Ishikawa (cell line): ENCODE results near the gene COMMD3.

Experiments
- EGR1 ChIP-seq: IDR thresholded peaks from 2 replicates; pipeline ENCODE4 v1.6.1; 2012
- EP300 ChIP-seq: IDR thresholded peaks from 2 replicates; pipeline ENCODE4 v1.6.1; 2012; ENCODE audit warnings: borderline replicate concordance
- RAD21 ChIP-seq: IDR thresholded peaks from 2 replicates; pipeline ENCODE4 v1.6.1; 2012; ENCODE audit warnings: low read depth
- TAF1 ChIP-seq: IDR thresholded peaks from 2 replicates; pipeline ENCODE4 v1.6.1; 2012; ENCODE audit warnings: low read depth, mild to moderate bottlenecking
- TCF12 ChIP-seq: IDR thresholded peaks from 2 replicates; pipeline ENCODE4 v1.6.1; 2012; ENCODE audit warnings: low read depth
- TEAD4 ChIP-seq: IDR thresholded peaks from 2 replicates; pipeline ENCODE4 v1.6.1; 2012
- ZBTB7A ChIP-seq: IDR thresholded peaks from 2 replicates; pipeline ENCODE4 v1.6.1; 2012; ENCODE audit warnings: low read depth
- TF ChIP-seq, protein P1 (sequence below): IDR thresholded peaks from 2 replicates; pipeline ENCODE4 v1.6.1; 2012; ENCODE audit warnings: low read depth, mild to moderate bottlenecking

DNA sequence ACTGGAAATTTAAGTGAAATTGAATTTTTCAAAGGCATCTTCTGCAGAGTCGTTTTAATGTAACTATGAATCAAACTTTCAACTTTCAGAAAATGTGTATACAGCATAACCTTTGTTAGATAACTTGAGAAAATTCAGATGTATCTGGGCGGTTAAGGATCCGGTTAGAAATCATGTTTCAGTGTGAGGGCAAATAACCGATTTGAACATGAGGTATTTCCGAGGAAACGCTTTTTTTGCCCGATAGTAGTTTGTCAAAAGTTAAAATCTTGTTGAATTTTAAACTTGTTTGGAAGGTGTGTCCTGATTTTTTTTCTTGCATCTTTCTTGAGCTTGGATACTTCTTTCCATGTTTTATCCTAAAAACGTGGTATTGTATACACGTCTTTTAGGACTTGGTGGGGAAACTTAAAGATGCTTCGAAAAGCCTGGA, 3.4 kb downstream of the COMMD3 start:
- no peak for TF ChIP-seq ZBTB7A
- no peak for TF ChIP-seq EGR1
- no peak for TF ChIP-seq TAF1
- TF ChIP-seq, protein P1, sequence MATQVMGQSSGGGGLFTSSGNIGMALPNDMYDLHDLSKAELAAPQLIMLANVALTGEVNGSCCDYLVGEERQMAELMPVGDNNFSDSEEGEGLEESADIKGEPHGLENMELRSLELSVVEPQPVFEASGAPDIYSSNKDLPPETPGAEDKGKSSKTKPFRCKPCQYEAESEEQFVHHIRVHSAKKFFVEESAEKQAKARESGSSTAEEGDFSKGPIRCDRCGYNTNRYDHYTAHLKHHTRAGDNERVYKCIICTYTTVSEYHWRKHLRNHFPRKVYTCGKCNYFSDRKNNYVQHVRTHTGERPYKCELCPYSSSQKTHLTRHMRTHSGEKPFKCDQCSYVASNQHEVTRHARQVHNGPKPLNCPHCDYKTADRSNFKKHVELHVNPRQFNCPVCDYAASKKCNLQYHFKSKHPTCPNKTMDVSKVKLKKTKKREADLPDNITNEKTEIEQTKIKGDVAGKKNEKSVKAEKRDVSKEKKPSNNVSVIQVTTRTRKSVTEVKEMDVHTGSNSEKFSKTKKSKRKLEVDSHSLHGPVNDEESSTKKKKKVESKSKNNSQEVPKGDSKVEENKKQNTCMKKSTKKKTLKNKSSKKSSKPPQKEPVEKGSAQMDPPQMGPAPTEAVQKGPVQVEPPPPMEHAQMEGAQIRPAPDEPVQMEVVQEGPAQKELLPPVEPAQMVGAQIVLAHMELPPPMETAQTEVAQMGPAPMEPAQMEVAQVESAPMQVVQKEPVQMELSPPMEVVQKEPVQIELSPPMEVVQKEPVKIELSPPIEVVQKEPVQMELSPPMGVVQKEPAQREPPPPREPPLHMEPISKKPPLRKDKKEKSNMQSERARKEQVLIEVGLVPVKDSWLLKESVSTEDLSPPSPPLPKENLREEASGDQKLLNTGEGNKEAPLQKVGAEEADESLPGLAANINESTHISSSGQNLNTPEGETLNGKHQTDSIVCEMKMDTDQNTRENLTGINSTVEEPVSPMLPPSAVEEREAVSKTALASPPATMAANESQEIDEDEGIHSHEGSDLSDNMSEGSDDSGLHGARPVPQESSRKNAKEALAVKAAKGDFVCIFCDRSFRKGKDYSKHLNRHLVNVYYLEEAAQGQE, result no peak
- no peak for TF ChIP-seq EP300
- TF ChIP-seq TEAD4, result no peak
- no peak for TF ChIP-seq TCF12
- no peak for TF ChIP-seq RAD21
